OCI-LY3 (cell line): ENCODE results near the gene ABCC5.

Source experiments
- CTCF ChIP-seq: fragments of 200-600, 300-600 bp; sonication (generic); IDR thresholded peaks from 2 replicates; pipeline ENCODE4 v1.5.1; 2014; ENCODE audit warnings: antibody characterized with exemption, low read length, low read depth
- EZH2phosphoT487 ChIP-seq: fragments of 200-600 bp; shearing (Covaris generic); IDR thresholded peaks from 2 replicates; pipeline ENCODE4 v1.6.1; 2018; ENCODE audit warnings: antibody characterized with exemption, mixed run types, low read depth

- TF ChIP-seq CTCF (no peak), EZH2phosphoT487 (no peak)
Observed at GRCh38 chr3:183924543-183924942, 93.1 kb downstream of the ABCC5 start.
